GM23338 (cell line): Measurements from ENCODE around the gene AGPAT3.

Experiments
- CREB1 ChIP-seq: fragments of 250-450 bp; sonication (Bioruptor Pico); IDR thresholded peaks from 2 replicates; pipeline ENCODE4 v1.5.0; 2020; ENCODE audit warnings: low read depth, mild to moderate bottlenecking, moderate library complexity
- CTCF ChIP-seq, 2 experiments: fragments of 200-600 bp in 1 of 2; sonication (generic) in 1 of 2; conservative IDR thresholded peaks; 2 replicates each; pipeline versions ENCODE4 v1.5.1 to v1.6.1; 2016 to 2017; ENCODE audit warnings: antibody characterized with exemption in 2 of 2, low read depth in 2 of 2, mild to moderate bottlenecking in 2 of 2, moderate library complexity in 1 of 2
- EZH2 ChIP-seq: fragments of 200-600 bp; sonication (generic); IDR thresholded peaks from one replicate; pipeline ENCODE4 v1.8.0; 2017; ENCODE audit warnings: antibody characterized with exemption, mild to moderate bottlenecking, low read depth; ENCODE audit not compliant: unreplicated experiment
- EZH2phosphoT487 ChIP-seq: fragments of 200-600 bp; sonication (generic); IDR thresholded peaks from one replicate; pipeline ENCODE4 v1.8.1; 2018; ENCODE audit warnings: antibody characterized with exemption; ENCODE audit not compliant: unreplicated experiment
- JUNB ChIP-seq: IDR thresholded peaks from one replicate; pipeline ENCODE4 v1.6.1; 2016; ENCODE audit warnings: antibody characterized with exemption; ENCODE audit not compliant: unreplicated experiment
- POLR2AphosphoS5 ChIP-seq: IDR thresholded peaks from 2 replicates; pipeline ENCODE4 v1.6.1; 2016; ENCODE audit warnings: antibody characterized with exemption, low read depth
- STAT1 ChIP-seq: IDR thresholded peaks from one replicate; pipeline ENCODE4 v1.6.1; 2016; ENCODE audit warnings: antibody characterized with exemption; ENCODE audit not compliant: unreplicated experiment
- ZNF114 ChIP-seq: fragments of 250-450 bp; sonication (Bioruptor Pico); IDR thresholded peaks from 2 replicates; pipeline ENCODE4 v1.5.0; 2020; ENCODE audit warnings: mild to moderate bottlenecking, moderate library complexity
- ZNF331 ChIP-seq: fragments of 250-450 bp; sonication (Bioruptor Pico); IDR thresholded peaks from 2 replicates; pipeline ENCODE4 v1.5.0; 2020; ENCODE audit warnings: low read depth, mild to moderate bottlenecking, moderate library complexity
- TF ChIP-seq, protein P1 (sequence below): IDR thresholded peaks from one replicate; pipeline ENCODE4 v1.6.1; 2018; ENCODE audit warnings: antibody characterized with exemption; ENCODE audit not compliant: unreplicated experiment
- TF ChIP-seq, protein P2 (sequence below): IDR thresholded peaks from 2 replicates; pipeline ENCODE4 v1.6.1; 2016; ENCODE audit warnings: antibody characterized with exemption

DNA sequence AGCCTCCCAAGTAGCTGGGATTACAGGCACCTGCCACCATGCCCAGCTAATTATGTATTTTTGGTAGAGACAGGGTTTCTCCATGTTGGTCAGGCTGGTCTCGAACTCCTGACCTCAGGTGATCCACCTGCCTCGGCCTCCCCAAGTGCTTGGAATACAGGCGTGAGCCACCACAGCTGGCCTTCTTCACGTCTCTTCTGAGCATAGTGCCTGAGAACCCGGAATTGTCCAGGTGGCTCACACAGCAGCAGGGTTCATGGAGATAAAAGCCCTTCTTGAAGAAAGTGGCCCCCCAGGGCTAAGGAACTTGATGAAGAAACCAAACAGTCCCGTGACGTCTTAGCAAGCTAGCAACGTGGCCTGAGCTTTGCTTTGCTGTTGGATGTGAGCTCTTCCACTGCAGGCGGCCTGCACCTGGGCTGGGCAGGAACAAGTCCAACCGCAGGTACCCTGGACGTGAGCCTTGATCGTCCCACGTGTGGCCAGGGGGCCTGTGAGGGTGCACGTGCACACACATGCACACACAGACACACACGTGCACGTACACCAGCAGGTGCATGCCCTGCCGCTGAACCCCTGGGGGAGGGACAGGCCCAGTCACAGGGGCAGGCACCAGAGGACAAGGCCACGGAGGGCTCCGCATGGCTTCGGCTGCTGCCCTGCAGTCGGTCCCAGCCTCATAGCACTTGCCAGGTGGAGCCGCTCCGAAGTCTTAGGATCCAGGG lies 123.6 kb downstream of the AGPAT3 start:
- TF ChIP-seq CTCF (conservative IDR thresholded peaks at IDR 0.05; ENCODE audit: low read depth in 2 of 2) (no peak), EZH2 (no peak), POLR2AphosphoS5 (no peak), STAT1 (no peak), EZH2phosphoT487 (no peak), ZNF331 (no peak), CREB1 (CRISPR knock-in tag) (no peak), ZNF114 (CRISPR knock-in tag) (no peak), JUNB (no peak)
- TF ChIP-seq, protein P1, sequence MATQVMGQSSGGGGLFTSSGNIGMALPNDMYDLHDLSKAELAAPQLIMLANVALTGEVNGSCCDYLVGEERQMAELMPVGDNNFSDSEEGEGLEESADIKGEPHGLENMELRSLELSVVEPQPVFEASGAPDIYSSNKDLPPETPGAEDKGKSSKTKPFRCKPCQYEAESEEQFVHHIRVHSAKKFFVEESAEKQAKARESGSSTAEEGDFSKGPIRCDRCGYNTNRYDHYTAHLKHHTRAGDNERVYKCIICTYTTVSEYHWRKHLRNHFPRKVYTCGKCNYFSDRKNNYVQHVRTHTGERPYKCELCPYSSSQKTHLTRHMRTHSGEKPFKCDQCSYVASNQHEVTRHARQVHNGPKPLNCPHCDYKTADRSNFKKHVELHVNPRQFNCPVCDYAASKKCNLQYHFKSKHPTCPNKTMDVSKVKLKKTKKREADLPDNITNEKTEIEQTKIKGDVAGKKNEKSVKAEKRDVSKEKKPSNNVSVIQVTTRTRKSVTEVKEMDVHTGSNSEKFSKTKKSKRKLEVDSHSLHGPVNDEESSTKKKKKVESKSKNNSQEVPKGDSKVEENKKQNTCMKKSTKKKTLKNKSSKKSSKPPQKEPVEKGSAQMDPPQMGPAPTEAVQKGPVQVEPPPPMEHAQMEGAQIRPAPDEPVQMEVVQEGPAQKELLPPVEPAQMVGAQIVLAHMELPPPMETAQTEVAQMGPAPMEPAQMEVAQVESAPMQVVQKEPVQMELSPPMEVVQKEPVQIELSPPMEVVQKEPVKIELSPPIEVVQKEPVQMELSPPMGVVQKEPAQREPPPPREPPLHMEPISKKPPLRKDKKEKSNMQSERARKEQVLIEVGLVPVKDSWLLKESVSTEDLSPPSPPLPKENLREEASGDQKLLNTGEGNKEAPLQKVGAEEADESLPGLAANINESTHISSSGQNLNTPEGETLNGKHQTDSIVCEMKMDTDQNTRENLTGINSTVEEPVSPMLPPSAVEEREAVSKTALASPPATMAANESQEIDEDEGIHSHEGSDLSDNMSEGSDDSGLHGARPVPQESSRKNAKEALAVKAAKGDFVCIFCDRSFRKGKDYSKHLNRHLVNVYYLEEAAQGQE, result no peak
- TF ChIP-seq, protein P2, sequence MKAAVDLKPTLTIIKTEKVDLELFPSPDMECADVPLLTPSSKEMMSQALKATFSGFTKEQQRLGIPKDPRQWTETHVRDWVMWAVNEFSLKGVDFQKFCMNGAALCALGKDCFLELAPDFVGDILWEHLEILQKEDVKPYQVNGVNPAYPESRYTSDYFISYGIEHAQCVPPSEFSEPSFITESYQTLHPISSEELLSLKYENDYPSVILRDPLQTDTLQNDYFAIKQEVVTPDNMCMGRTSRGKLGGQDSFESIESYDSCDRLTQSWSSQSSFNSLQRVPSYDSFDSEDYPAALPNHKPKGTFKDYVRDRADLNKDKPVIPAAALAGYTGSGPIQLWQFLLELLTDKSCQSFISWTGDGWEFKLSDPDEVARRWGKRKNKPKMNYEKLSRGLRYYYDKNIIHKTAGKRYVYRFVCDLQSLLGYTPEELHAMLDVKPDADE, result no peak
